ENCODE data around the gene PKNOX1. TPM values are rescaled to one million over a fixed set of nuclear protein-coding genes. Genes with fewer than 3 reads are reported as not detected.
"Not testable (repeated sequence)": the region's sequence is repeated elsewhere in the genome, so short reads cannot be mapped to it uniquely, and the experiment has no call there.

The PKNOX1 gene
- total and polyA plus RNA-seq, 2 experiments from 2014 or later = 8.1 to 10.5 TPM

DNA sequence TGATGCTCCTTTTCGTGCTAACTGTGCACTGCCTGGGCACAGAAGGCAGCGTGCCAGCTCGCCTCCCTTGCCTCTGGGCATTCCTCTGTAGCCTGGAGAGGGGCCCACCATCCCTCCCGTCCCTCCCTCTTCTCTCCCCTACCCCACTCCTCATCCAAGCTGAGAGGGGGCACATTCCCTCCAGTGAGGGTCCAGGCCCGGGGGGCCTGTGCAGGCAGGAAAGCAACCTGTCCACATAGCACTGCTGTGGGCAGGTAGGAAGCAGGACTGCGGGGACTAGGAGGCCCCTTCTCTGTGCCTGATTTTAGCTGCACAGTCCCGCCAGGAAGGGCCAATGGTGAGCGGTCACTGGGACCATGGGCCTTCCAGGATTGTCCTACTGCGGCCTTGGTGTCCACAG, 10.3 kb upstream of the PKNOX1 start:
- no peaks in the 10 kb centered on the region for H3K27me3 ChIP-seq
- no peak for DNase-seq (ENCODE audit: low read depth in 1 of 2, low spot score in 1 of 2)
- no peak for TF ChIP-seq CTCF (IDR thresholded peaks at IDR 0.05; ENCODE audit: low read depth, low read length)

GRCh38 chr21:42964546-42965210, 9.7 kb upstream of the PKNOX1 start:
- DNase-seq (ENCODE audit: low read depth in 1 of 2, low spot score in 1 of 2) = no peak

More for the DNA sequence above, 10.3 kb upstream of the PKNOX1 start:
- Histone ChIP-seq H3K9me3 (ENCODE audit: low read depth) (no peaks in the 10 kb centered on the region), H3K4me3 (no peak overlapping the region), H3K27ac (peak overlapping the region; percentile 56), H3K36me3 (no peaks in the 10 kb centered on the region), H3K4me1 (ENCODE audit: low read depth) (peaks cover 4% of the 10 kb centered on the region)

DNA sequence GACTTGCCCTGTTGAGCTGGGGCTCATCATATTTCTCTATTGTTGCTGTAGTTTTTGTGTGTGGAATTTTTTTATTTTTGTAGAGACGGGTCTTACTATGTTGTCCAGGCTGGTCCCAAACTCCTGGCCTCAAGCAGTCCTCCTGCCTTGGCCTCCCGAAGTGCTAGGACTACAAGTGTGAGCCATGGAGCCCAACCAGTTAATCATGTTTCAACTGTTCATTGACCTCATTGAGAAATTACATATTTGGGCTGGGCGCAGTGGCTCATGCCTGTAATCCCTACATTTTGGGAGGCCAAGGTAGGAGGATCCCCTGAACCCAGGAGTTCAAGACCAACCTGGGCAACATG, 9.2 kb upstream of the PKNOX1 start:
- H3K36me3 ChIP-seq = no peaks in the 10 kb centered on the region
- TF ChIP-seq CTCF (IDR thresholded peaks at IDR 0.05; ENCODE audit: low read depth, low read length) = no peak
- no peak for DNase-seq (ENCODE audit: low read depth in 1 of 2, low spot score in 1 of 2)

More at GRCh38 chr21:42964546-42965210, 9.7 kb upstream of the PKNOX1 start:
- Histone ChIP-seq H3K27ac (peak overlapping the region; percentile 56), H3K9me3 (ENCODE audit: low read depth) (no peaks in the 10 kb centered on the region), H3K4me1 (ENCODE audit: low read depth) (peaks cover 8% of the 10 kb centered on the region), H3K27me3 (no peaks in the 10 kb centered on the region), H3K4me3 (no peak overlapping the region), H3K36me3 (no peaks in the 10 kb centered on the region)
- TF ChIP-seq CTCF (IDR thresholded peaks at IDR 0.05; ENCODE audit: low read depth, low read length) = no peak

DNA sequence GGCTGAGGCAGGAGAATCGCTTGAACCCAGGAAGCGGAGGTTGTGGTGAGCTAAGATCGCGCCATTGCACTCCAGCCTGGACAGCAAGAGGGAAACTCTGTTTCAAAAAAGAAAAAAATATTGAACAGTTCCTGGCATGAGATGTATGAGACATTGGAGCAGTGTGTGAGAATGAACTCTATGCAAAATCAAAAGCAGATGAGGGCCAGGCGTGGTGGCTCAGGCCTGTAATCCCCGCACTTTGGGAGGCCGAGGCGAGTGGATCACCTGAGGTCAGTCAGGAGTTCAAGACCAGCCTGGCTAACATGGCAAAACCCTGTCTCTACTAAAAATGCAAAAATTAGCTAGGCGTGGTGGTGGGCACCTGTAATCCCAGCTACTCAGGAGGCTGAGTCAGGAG, 6.7 kb upstream of the PKNOX1 start:
- H3K36me3 ChIP-seq; H3K4me3 ChIP-seq; H3K4me1 ChIP-seq (ENCODE audit: low read depth); H3K27ac ChIP-seq; H3K27me3 ChIP-seq; DNase-seq (ENCODE audit: low read depth in 1 of 2, low spot score in 1 of 2); H3K9me3 ChIP-seq (ENCODE audit: low read depth): not testable (repeated sequence)

More for the DNA sequence above, 9.2 kb upstream of the PKNOX1 start:
- H3K9me3 ChIP-seq (ENCODE audit: low read depth) = no peaks in the 10 kb centered on the region
- H3K27ac ChIP-seq = no peak overlapping the region
- H3K4me1 ChIP-seq (ENCODE audit: low read depth) = peaks cover 8% of the 10 kb centered on the region
- H3K4me3 ChIP-seq = no peak overlapping the region
- no peaks in the 10 kb centered on the region for H3K27me3 ChIP-seq

DNA sequence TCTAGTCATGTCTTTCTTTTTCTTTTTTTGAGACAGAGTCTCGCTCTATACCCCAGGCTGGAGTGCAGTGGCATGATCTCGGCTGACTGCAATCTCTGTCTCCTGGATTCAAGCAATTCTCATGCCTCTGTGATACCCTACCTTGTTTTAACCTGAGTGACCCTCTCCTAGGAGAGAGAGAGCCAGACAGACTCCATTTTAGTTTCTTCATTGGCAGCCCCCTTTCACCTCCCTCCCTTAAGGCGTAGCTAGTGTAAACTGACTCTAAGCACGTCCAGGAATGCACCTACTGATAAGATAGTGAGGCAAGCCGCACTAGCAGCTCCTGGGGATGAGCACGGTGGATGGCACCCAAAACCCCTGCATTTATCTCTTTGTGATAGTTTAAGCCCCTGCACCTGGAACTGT, 5.2 kb upstream of the PKNOX1 start:
- TF ChIP-seq CTCF (IDR thresholded peaks at IDR 0.05; ENCODE audit: low read depth, low read length) = no peak
- Histone ChIP-seq H3K4me1 (ENCODE audit: low read depth) (peaks cover 14% of the 10 kb centered on the region), H3K27ac (peak overlapping the region; percentile 68), H3K4me3 (no peak overlapping the region), H3K9me3 (ENCODE audit: low read depth) (no peaks in the 10 kb centered on the region), H3K36me3 (no peaks in the 10 kb centered on the region), H3K27me3 (no peaks in the 10 kb centered on the region)
- DNase-seq (ENCODE audit: low read depth in 1 of 2, low spot score in 1 of 2) = peak in 1 of 2 donors; percentile 12

- peak overlapping the region; percentile 67 for H3K27ac ChIP-seq
- DNase-seq (ENCODE audit: low read depth in 1 of 2, low spot score in 1 of 2) = no peak
Measured at GRCh38 chr21:42970946-42971653, 3.3 kb upstream of the PKNOX1 start.

More at GRCh38 chr21:42970946-42971653, 3.3 kb upstream of the PKNOX1 start:
- no peaks in the 10 kb centered on the region for H3K36me3 ChIP-seq
- H3K27me3 ChIP-seq = no peaks in the 10 kb centered on the region
- TF ChIP-seq CTCF (IDR thresholded peaks at IDR 0.05; ENCODE audit: low read depth, low read length) = no peak
- H3K4me1 ChIP-seq (ENCODE audit: low read depth) = peaks cover 18% of the 10 kb centered on the region
- no peaks in the 10 kb centered on the region for H3K9me3 ChIP-seq (ENCODE audit: low read depth)
- H3K4me3 ChIP-seq = no peak overlapping the region
